HEK293 (cell line): ENCODE results near the gene HMMR.

ENCODE experiments used
- HOXD13 ChIP-seq: sonication (generic); formaldehyde crosslinking; IDR thresholded peaks from 2 replicates; pipeline ENCODE4 v1.8.0; 2022; ENCODE audit warnings: missing genetic modification reagents, borderline replicate concordance
- IKZF3 ChIP-seq: fragments of 450-650 bp; IDR thresholded peaks from 2 replicates; pipeline ENCODE4 v1.5.0; 2018; ENCODE audit warnings: missing biosample characterization, mild to moderate bottlenecking, missing genetic modification characterization, moderate library complexity
- KLF8 ChIP-seq: fragments of 450-650 bp; formaldehyde crosslinking; IDR thresholded peaks from 2 replicates; pipeline ENCODE4 v1.5.1; 2016; ENCODE audit warnings: missing biosample characterization, missing genetic modification characterization
- PRDM1 ChIP-seq: fragments of 450-650 bp; formaldehyde crosslinking; IDR thresholded peaks from 2 replicates; pipeline ENCODE4; 2016; ENCODE audit warnings: missing biosample characterization, missing genetic modification characterization
- REPIN1 ChIP-seq: fragments of 450-650 bp; formaldehyde crosslinking; IDR thresholded peaks from 2 replicates; pipeline ENCODE4 v1.5.1; 2017; ENCODE audit warnings: missing biosample characterization, missing genetic modification characterization, low read depth
- SP3 ChIP-seq: fragments of 450-650 bp; formaldehyde crosslinking; IDR thresholded peaks from 2 replicates; pipeline ENCODE4 v1.5.1; 2016; ENCODE audit warnings: missing biosample characterization, missing genetic modification characterization
- SP7 ChIP-seq: fragments of 450-650 bp; formaldehyde crosslinking; IDR thresholded peaks from 2 replicates; pipeline ENCODE4 v1.5.1; 2016; ENCODE audit warnings: missing biosample characterization, missing genetic modification characterization
- ZBTB7A ChIP-seq: fragments of 450-650 bp; formaldehyde crosslinking; IDR thresholded peaks from 2 replicates; pipeline ENCODE4 v1.5.1; 2016; ENCODE audit warnings: low read depth, missing biosample characterization, missing genetic modification characterization
- ZBTB8A ChIP-seq: fragments of 450-650 bp; formaldehyde crosslinking; IDR thresholded peaks from 2 replicates; pipeline ENCODE4 v1.5.1; 2016; ENCODE audit warnings: missing biosample characterization, missing genetic modification characterization
- ZFHX2 ChIP-seq: fragments of 450-650 bp; formaldehyde crosslinking; conservative IDR thresholded peaks from 2 replicates; pipeline ENCODE4 v1.5.1; 2016; ENCODE audit warnings: missing biosample characterization, missing genetic modification characterization
- ZFP37 ChIP-seq: fragments of 450-650 bp; formaldehyde crosslinking; IDR thresholded peaks from 2 replicates; pipeline ENCODE4 v1.5.1; 2016; ENCODE audit warnings: missing biosample characterization, missing genetic modification characterization
- ZNF140 ChIP-seq: fragments of 450-650 bp; formaldehyde crosslinking; IDR thresholded peaks from 2 replicates; pipeline ENCODE4 v1.5.1; 2016; ENCODE audit warnings: missing biosample characterization, missing genetic modification characterization
- ZNF157 ChIP-seq: fragments of 450-650 bp; formaldehyde crosslinking; IDR thresholded peaks from 2 replicates; pipeline ENCODE4 v1.5.1; 2016; ENCODE audit warnings: missing biosample characterization, missing genetic modification characterization
- ZNF16 ChIP-seq: fragments of 450-650 bp; formaldehyde crosslinking; IDR thresholded peaks from 2 replicates; pipeline ENCODE4 v1.5.1; 2016; ENCODE audit warnings: low read depth, missing biosample characterization, missing genetic modification characterization
- ZNF2 ChIP-seq: fragments of 450-650 bp; formaldehyde crosslinking; IDR thresholded peaks from 2 replicates; pipeline ENCODE4 v1.5.1; 2016; ENCODE audit warnings: missing biosample characterization, missing genetic modification characterization
- ZNF223 ChIP-seq: fragments of 450-650 bp; formaldehyde crosslinking; IDR thresholded peaks from 2 replicates; pipeline ENCODE4 v1.5.1; 2016; ENCODE audit warnings: missing biosample characterization, missing genetic modification characterization
- ZNF394 ChIP-seq: fragments of 450-650 bp; formaldehyde crosslinking; IDR thresholded peaks from 2 replicates; pipeline ENCODE4 v1.5.1; 2016; ENCODE audit warnings: missing biosample characterization, missing genetic modification characterization, mild to moderate bottlenecking, moderate library complexity, borderline replicate concordance
- ZNF404 ChIP-seq: fragments of 450-650 bp; formaldehyde crosslinking; IDR thresholded peaks from 2 replicates; pipeline ENCODE4 v1.5.1; 2017; ENCODE audit warnings: missing biosample characterization, missing genetic modification characterization
- ZNF48 ChIP-seq: fragments of 450-650 bp; formaldehyde crosslinking; IDR thresholded peaks from 2 replicates; pipeline ENCODE4 v1.5.1; 2016; ENCODE audit warnings: missing biosample characterization, missing genetic modification characterization
- ZNF514 ChIP-seq: fragments of 450-650 bp; formaldehyde crosslinking; IDR thresholded peaks from 2 replicates; pipeline ENCODE4 v1.5.1; 2016; ENCODE audit warnings: missing biosample characterization, missing genetic modification characterization
- ZNF529 ChIP-seq: fragments of 450-650 bp; formaldehyde crosslinking; IDR thresholded peaks from 2 replicates; pipeline ENCODE4 v1.5.1; 2017; ENCODE audit warnings: missing genetic modification characterization, missing biosample characterization; ENCODE audit not compliant: insufficient replicate concordance
- ZNF530 ChIP-seq: fragments of 450-650 bp; formaldehyde crosslinking; IDR thresholded peaks from 2 replicates; pipeline ENCODE4 v1.5.1; 2016; ENCODE audit warnings: low read depth, missing biosample characterization, missing genetic modification characterization
- ZNF555 ChIP-seq: fragments of 450-650 bp; formaldehyde crosslinking; conservative IDR thresholded peaks from 2 replicates; pipeline ENCODE4 v1.5.1; 2017; ENCODE audit warnings: missing biosample characterization, mild to moderate bottlenecking, missing genetic modification characterization, inconsistent platforms
- ZNF596 ChIP-seq: fragments of 450-650 bp; IDR thresholded peaks from 2 replicates; pipeline ENCODE4 v1.5.0; 2018; ENCODE audit warnings: missing biosample characterization, mild to moderate bottlenecking, missing genetic modification characterization, moderate library complexity
- ZNF610 ChIP-seq: fragments of 450-650 bp; formaldehyde crosslinking; IDR thresholded peaks from 2 replicates; pipeline ENCODE4 v1.5.1; 2016; ENCODE audit warnings: missing biosample characterization, missing genetic modification characterization, borderline replicate concordance
- ZNF623 ChIP-seq: fragments of 450-650 bp; formaldehyde crosslinking; IDR thresholded peaks from 2 replicates; pipeline ENCODE4 v1.5.1; 2016; ENCODE audit warnings: missing biosample characterization, missing genetic modification characterization
- ZNF670 ChIP-seq: fragments of 450-650 bp; formaldehyde crosslinking; IDR thresholded peaks from 2 replicates; pipeline ENCODE4 v1.5.1; 2016; ENCODE audit warnings: missing biosample characterization, missing genetic modification characterization, low read depth
- ZNF768 ChIP-seq: fragments of 450-650 bp; formaldehyde crosslinking; IDR thresholded peaks from 2 replicates; pipeline ENCODE4 v1.5.1; 2018; ENCODE audit warnings: missing biosample characterization, mild to moderate bottlenecking, missing genetic modification characterization
- ZNF791 ChIP-seq: fragments of 450-650 bp; formaldehyde crosslinking; IDR thresholded peaks from 2 replicates; pipeline ENCODE4 v1.5.1; 2016; ENCODE audit warnings: missing biosample characterization, missing genetic modification characterization
- ZSCAN16 ChIP-seq: fragments of 450-650 bp; formaldehyde crosslinking; IDR thresholded peaks from 2 replicates; pipeline ENCODE4 v1.5.1; 2016; ENCODE audit warnings: missing biosample characterization, missing genetic modification characterization
- ZSCAN23 ChIP-seq: fragments of 450-650 bp; formaldehyde crosslinking; IDR thresholded peaks from 2 replicates; pipeline ENCODE4 v1.5.1; 2016; ENCODE audit warnings: missing biosample characterization, missing genetic modification characterization
- TF ChIP-seq, protein P1 (sequence below): fragments of 450-650 bp; formaldehyde crosslinking; IDR thresholded peaks from 2 replicates; pipeline ENCODE4 v1.5.1; 2016; ENCODE audit warnings: missing biosample characterization, missing genetic modification characterization
- TF ChIP-seq, protein P2 (sequence below): IDR thresholded peaks from 2 replicates; pipeline ENCODE4 v1.6.1; 2011; ENCODE audit warnings: mild to moderate bottlenecking, low read depth, low read length, borderline replicate concordance
- TF ChIP-seq, protein P3 (sequence below): fragments of 450-650 bp; formaldehyde crosslinking; IDR thresholded peaks from 2 replicates; pipeline ENCODE4 v1.5.1; 2017; ENCODE audit warnings: missing biosample characterization, missing genetic modification characterization
- TF ChIP-seq, protein P4 (sequence below): sonication (generic); formaldehyde crosslinking; IDR thresholded peaks from 2 replicates; pipeline ENCODE4 v1.8.1; 2022; ENCODE audit warnings: mild to moderate bottlenecking, moderate library complexity, missing genetic modification reagents
- TF ChIP-seq, protein P5 (sequence below): fragments of 450-650 bp; formaldehyde crosslinking; IDR thresholded peaks from 2 replicates; pipeline ENCODE4 v1.5.1; 2016; ENCODE audit warnings: missing biosample characterization, missing genetic modification characterization, low read depth

HMMR gene

DNA sequence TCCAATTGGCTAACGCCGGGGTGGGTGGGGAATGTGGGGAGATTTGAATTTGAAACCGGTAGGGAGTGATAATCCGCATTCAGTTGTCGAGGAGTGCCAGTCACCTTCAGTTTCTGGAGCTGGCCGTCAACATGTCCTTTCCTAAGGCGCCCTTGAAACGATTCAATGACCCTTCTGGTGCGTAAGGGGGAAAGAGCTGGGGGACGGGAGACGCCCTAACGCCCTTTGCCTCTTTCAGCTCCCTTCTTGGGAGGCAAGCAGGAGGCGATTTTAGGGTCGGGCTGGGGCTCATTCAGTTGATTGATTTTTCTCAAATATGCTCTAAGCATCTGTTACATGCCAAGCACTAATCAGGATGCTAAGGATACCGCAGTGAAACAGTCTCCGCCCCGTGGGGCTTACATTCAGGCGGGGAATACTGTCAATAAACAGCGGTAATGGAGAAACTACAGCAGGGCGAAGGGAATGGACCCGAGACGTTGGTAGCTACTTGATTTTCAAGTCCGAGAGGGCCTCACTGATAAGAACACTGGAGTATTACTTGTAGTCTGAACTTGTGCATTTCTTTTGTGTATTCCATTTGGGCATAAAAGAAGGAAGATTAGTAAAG is at the start of gene HMMR (continued):
- TF ChIP-seq, protein P1, sequence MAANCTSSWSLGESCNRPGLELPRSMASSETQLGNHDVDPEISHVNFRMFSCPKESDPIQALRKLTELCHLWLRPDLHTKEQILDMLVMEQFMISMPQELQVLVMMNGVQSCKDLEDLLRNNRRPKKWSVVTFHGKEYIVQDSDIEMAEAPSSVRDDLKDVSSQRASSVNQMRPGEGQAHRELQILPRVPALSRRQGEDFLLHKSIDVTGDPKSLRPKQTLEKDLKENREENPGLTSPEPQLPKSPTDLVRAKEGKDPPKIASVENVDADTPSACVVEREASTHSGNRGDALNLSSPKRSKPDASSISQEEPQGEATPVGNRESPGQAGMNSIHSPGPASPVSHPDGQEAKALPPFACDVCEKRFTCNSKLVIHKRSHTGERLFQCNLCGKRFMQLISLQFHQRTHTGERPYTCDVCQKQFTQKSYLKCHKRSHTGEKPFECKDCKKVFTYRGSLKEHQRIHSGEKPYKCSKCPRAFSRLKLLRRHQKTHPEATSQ (tag by site-specific recombination): no peak
- TF ChIP-seq ZNF140 (no peak), PRDM1 (tag by site-specific recombination) (0 out of 2 replicates have a peak, but pooled peaks have one; percentile 8), ZNF2 (no peak), KLF8 (peak; percentile 53), ZNF157 (tag by site-specific recombination) (no peak), SP7 (tag by site-specific recombination) (no peak), ZSCAN16 (tag by site-specific recombination) (no peak), ZNF610 (tag by site-specific recombination) (no peak), ZNF404 (tag by site-specific recombination) (no peak), ZNF670 (tag by site-specific recombination) (no peak), ZFP37 (tag by site-specific recombination) (no peak), ZNF48 (tag by site-specific recombination) (no peak), REPIN1 (tag by site-specific recombination) (no peak), ZNF768 (tag by site-specific recombination) (no peak), ZSCAN23 (tag by site-specific recombination) (no peak), ZNF529 (no peak), SP3 (tag by site-specific recombination) (peak; percentile 23), ZNF596 (tag by site-specific recombination) (no peak), ZBTB8A (tag by site-specific recombination) (peak; percentile 82), ZBTB7A (no peak), ZNF394 (tag by site-specific recombination) (no peak), ZNF623 (tag by site-specific recombination) (no peak), HOXD13 (no peak), ZNF223 (tag by site-specific recombination) (no peak), IKZF3 (tag by site-specific recombination) (no peak; the same call in 1 of the 2 replicates), ZNF555 (tag by site-specific recombination) (no peak), ZFHX2 (no peak), ZNF16 (no peak), ZNF530 (tag by site-specific recombination) (no peak), ZNF791 (tag by site-specific recombination) (no peak), ZNF514 (tag by site-specific recombination) (no peak)
- TF ChIP-seq, protein P2, sequence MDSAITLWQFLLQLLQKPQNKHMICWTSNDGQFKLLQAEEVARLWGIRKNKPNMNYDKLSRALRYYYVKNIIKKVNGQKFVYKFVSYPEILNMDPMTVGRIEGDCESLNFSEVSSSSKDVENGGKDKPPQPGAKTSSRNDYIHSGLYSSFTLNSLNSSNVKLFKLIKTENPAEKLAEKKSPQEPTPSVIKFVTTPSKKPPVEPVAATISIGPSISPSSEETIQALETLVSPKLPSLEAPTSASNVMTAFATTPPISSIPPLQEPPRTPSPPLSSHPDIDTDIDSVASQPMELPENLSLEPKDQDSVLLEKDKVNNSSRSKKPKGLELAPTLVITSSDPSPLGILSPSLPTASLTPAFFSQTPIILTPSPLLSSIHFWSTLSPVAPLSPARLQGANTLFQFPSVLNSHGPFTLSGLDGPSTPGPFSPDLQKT: no peak
- TF ChIP-seq, protein P3, sequence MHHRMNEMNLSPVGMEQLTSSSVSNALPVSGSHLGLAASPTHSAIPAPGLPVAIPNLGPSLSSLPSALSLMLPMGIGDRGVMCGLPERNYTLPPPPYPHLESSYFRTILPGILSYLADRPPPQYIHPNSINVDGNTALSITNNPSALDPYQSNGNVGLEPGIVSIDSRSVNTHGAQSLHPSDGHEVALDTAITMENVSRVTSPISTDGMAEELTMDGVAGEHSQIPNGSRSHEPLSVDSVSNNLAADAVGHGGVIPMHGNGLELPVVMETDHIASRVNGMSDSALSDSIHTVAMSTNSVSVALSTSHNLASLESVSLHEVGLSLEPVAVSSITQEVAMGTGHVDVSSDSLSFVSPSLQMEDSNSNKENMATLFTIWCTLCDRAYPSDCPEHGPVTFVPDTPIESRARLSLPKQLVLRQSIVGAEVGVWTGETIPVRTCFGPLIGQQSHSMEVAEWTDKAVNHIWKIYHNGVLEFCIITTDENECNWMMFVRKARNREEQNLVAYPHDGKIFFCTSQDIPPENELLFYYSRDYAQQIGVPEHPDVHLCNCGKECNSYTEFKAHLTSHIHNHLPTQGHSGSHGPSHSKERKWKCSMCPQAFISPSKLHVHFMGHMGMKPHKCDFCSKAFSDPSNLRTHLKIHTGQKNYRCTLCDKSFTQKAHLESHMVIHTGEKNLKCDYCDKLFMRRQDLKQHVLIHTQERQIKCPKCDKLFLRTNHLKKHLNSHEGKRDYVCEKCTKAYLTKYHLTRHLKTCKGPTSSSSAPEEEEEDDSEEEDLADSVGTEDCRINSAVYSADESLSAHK (tag by site-specific recombination): peak; percentile 91
- TF ChIP-seq, protein P4, sequence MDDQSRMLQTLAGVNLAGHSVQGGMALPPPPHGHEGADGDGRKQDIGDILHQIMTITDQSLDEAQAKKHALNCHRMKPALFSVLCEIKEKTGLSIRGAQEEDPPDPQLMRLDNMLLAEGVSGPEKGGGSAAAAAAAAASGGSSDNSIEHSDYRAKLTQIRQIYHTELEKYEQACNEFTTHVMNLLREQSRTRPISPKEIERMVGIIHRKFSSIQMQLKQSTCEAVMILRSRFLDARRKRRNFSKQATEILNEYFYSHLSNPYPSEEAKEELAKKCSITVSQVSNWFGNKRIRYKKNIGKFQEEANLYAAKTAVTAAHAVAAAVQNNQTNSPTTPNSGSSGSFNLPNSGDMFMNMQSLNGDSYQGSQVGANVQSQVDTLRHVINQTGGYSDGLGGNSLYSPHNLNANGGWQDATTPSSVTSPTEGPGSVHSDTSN (CRISPR knock-in tag): no peak
- TF ChIP-seq, protein P5, sequence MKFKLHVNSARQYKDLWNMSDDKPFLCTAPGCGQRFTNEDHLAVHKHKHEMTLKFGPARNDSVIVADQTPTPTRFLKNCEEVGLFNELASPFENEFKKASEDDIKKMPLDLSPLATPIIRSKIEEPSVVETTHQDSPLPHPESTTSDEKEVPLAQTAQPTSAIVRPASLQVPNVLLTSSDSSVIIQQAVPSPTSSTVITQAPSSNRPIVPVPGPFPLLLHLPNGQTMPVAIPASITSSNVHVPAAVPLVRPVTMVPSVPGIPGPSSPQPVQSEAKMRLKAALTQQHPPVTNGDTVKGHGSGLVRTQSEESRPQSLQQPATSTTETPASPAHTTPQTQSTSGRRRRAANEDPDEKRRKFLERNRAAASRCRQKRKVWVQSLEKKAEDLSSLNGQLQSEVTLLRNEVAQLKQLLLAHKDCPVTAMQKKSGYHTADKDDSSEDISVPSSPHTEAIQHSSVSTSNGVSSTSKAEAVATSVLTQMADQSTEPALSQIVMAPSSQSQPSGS: no peak
